HuH-7.5 (cell line): ENCODE results near the gene GRAMD1B.

Experiments used
- DNase-seq: peaks from one replicate; pipeline ENCODE4 v3.0.0; 2011; ENCODE audit warnings: low spot score

GRAMD1B gene

DNA sequence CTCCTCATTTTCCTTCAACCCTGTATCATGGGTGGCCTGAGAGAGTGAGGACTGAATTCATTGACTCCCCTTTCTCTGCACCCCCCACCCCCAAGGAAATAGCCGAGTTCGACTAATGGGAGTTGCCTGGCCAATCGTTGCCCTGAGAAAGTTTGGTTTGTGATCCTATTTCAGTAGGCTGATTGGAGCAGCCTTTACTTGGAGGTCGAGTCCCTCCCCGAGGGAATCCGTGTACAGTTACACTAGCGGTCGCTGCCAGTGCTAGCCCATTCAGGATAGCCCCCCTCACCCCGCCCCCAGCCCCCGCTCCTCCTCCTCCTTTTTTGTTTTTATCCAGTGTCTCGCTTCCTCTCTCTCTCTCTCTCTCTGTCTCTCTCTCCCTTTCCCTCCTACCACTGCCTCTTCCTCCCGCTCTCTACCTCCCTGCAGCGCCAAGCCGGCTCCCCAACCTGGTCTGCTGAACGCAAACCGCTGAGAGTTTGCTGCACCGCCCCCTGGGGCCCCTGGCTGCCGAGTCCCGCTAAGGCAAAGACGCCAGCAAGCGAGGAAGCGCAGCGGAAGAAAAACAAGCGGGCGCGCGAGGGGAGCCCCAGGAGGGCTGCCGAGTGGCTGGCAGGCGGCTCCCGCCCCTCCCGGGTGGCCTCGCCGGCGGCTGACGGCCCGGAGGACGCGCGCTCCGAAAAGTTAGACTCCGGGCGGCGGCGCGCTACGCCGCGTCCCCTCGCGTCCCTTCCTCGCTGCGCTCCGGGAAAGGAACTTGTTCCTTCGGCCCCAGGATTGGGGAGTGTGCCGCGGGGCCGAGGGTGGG lies at the start of gene GRAMD1B:
TSS of gene GRAMD1B (plus strand) at position 357 of the 808 bp plus-strand sequence. CDS start 524 bp downstream, outside the sequence.
- no peak for DNase-seq

DNA sequence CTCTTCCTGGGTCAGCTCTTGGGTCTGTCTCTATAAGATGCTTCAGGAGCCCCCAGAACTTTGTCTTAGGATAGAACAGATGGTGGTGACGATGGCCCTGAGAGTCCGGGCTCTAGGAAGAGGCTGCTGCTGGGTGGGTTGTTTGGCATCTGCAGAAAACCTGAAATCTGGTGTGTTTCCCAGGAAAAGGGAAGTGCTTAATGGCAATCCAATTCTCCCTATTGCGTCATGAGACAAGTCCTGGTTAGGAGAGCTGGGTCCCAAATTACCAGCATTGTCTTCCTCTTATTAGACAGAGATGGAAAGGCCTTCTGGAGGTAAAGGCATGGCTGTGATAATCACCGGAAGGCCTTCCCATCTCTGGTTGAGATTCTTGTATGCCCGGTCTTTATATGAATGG lies 48.9 kb upstream of the GRAMD1B start:
- DNase-seq: no peak

DNA sequence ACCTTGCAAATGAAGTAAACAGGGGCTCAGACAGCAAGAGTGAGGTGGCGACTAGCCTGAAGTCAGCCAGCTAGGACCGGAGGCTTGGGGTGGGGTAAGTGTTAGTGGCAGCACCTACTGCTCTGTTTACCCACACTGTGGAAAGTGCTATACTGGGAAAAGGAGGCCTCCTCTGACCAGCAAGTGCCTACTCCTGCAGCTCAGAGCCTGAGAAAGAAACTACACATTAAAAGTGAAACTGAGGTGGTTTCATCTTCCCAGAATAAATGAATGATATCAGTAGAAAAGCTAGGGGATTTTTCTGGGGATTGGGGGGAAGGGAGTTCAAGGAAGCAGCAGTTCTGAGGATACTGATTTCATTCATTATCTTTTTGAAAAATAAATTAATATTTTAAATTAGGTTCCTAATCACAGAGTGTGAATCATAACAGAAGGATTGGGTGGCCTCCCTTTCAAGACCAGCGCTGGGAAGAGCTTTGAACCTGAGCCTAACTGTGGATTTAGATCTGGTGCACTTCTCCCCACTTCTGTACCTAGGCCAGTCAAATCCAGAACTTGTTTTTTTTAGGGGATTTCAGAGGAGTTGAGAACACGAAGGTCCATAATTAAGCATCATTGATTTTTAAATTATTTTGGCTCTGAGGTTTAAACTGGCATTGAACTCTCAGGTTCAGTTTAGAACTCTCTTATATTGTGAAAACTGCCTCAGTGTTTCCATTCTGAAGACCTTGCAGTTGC lies 48.1 kb upstream of the GRAMD1B start:
- no peak for DNase-seq

DNA sequence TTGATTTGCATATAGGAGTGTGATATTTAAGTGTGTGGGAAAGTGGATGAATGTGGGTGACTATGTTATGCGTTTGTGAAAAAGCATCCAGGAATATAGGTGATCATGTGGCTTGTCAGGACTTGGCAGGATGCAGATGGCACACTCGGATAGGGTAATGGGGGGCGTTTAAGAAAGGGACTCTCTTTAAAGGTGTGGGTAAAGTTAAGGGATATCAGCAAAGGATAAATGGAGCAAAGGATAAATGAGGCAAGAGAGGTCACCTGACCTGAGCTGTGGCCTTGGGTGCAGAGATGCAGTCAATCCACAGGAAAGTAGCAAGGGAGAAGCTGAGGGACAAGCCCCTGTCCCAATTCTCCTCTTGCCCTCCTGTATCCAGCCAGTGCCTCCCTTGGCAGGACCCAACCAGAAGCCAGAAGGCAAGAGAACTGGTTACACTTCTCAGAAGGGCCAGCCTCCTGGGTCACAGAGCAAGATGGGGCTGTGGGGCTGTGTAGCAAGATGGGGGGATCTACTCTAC lies 47.5 kb upstream of the GRAMD1B start:
- DNase-seq: no peak

DNA sequence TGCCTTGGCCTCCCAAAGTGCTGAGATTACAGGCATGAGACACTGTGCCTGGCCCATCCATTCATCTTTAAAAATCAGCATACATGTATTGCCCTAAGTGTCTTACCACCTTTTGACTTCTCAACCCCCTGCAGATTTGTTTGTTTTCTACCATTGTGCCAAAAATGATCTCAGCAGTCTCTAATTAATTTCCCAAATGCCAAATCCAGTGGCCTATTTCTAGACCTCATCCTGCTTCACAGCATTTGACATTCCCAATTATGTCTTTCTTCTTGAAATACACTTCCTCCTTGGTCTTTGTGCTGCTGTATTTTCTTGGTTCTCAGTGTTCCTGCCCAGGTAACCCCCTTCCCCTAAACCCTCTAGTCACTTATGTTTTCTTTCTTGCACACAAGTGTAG lies 46.0 kb upstream of the GRAMD1B start:
- DNase-seq: no peak

DNA sequence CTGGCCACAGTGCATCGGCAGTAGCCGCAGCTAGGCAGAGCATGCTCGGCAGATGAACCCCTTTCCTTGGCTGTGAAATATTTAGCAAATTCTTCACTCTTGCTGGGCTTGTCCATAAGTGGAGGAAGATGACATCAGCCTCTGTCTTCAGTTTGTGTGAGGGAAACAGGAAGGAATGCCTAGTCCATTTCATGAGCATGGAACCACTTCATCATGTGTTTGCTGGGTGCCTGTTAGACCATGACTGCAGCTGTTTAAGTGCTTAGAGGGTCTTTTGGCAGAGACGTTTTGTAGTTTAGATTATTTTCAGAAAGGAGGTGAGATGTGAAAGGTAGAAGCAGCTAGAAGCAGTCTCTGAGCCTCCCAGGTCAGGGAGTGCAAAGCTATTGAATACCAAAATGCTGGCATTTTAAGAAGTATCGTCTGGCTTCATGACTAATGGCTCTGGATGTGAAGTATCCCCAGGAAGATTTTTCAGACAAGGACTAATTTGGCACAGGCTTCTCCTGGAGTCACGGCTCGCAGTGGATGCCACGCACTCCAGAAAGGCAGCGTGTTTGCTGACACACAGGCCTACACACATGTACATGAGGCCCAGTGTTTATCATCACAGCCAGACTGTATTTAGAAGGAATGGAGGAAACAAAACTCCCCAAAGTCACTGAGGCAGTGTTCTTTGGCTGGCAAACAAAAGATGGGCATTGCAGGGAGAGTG lies 43.1 kb upstream of the GRAMD1B start:
- DNase-seq: no peak

DNA sequence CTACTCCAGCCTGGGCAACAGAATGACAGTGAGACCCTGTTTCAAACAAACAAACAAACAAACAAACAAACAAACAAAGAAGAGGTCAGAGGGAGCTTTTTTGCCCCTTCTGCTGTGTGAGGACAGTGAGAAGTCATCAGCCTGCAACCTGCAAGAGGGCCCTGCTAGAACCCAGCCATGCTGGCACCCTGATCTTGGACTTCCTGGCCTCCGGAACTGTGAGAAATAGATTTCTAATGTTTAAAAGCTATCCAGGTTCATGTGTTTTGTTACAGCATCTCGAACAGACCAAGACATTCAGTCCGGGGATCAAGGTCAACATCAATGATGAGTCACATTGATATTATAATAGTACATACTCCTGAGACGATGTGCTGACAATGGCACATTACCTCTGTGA lies 41.4 kb upstream of the GRAMD1B start:
- no peak for DNase-seq

DNA sequence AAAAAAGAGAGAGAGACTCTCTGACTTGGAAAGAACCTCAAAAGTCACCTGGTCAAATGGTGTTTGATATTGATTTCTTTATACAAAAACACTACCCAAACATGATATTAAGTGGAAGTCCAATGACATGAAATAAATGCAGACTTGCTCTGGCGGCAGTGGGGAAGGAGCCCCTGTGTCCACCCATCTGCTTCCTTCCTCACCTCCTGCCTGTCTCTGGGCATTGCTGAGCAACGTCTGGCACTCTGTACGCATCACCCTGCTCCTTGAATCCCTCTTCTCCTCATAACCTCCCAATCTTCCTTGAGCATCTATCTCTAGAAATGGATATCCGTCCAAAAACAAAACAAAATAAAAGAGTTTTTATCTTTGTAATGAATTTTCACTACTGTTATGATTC lies 39.9 kb upstream of the GRAMD1B start:
- DNase-seq: no peak

DNA sequence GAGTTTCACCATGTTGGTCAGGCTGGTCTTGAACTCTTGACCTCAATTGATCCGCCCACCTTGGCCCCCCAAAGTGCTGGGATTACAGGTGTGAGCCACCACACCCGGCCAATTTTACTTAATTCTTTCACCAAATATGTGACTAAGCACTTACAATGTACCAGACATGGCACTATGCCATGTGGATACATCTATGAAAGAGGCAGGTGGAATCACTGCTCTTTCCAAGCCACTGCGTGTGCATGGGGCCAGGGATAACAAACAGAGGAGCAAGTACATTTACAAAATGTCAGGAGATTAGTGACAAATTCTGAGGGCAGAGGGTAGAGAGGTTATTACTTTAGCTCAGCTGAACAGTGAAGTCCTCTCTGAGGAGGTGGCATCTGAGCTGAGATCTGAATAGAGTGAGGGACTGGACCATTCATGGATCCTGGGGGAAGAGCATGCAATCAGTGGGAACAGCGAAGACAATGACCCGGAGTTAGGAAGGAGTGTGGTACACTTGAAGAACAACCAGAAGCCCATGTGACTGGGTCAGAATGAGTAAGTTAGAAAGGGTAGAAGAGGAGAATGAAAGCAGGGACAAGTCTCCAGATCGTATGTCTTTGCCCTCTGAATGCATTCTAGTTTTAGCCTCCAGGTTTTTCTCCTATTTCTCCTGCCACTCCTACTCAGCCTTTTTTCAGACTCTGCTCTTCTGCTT lies 38.3 kb upstream of the GRAMD1B start:
- DNase-seq: no peak

DNA sequence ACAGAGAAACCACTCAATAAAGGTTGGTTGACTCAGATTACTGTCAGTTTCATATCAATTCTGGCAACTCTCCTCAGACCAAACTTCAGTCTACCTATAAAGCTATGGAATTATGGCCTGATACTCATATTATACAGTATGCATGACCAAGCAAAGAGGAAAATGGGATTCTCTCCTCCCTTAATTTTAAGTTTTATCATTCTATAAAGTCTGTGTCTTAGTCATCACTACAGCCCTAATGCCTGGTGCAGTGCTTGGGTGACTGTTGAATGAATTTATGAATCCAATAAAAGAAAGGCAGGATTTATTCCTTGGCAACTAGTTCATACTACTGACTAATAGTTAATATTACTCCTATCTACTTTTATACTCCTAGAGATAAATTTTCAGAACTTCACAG lies 37.6 kb upstream of the GRAMD1B start:
- no peak for DNase-seq

DNA sequence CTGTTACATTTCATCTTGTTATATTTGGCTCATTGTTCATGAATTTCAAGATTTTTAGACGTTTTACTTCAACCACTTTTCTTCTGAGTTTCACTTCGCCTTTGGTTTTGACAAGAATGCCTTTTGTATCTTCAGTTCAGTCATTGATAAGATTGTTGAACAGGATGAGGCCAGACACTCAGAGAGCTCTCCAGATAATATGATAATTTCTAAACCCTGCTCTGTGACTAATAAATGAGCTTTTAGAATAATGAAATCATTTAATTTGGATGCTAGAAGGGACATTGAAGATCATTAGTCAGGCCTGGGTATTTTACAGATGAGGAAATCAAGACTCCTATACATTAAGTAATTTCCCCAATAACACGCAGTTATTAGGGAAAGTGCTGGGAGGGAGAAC lies 37.2 kb upstream of the GRAMD1B start:
- no peak for DNase-seq

DNA sequence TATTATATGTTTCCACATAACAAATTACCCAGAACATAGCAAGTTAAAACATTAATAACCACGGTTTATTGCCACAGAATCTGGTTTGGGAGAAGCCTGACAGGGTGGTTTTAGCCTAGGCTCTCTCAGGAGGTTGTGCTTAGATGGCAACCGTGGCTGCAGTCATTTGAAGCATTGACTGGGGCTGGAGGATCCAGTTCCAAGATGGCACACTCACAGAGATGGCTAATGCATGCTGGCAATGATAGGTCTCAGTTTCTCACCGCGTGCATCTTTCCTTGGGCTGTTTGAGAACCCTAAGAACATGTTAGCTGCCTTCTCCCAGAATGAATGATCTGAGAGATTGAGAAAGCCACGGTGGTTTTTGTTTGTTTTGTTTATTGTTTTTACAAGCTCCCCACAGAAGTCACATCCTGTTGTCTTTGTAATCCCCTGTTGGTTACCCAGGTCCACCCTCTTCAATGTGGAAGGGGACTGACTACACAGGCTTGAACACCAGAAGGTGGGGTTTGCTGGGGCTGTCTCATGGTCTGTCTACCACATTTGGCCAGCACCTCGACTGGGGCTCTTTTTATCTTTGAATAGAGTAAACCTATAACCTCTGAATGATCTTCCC lies 36.6 kb upstream of the GRAMD1B start:
- no peak for DNase-seq

DNA sequence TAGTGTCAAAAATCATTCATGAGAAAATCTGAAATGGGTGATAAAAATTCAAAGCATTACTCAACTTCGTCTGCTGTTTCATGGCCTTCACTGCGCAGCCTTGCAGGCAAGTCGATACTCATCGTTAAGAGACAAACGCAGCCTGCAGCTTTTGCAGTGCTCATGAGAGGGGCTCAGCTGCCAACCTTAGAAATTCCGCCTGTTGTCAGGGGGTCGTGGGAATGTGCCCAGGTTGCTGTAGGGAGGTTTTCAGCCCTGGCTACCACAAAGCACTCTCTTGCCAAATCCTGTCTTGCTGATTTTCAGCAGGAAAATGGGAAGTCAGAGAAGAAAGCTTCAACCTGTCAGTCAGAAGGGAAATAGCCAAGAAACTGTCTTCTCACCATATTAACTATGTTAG lies 25.4 kb upstream of the GRAMD1B start:
- no peak for DNase-seq

DNA sequence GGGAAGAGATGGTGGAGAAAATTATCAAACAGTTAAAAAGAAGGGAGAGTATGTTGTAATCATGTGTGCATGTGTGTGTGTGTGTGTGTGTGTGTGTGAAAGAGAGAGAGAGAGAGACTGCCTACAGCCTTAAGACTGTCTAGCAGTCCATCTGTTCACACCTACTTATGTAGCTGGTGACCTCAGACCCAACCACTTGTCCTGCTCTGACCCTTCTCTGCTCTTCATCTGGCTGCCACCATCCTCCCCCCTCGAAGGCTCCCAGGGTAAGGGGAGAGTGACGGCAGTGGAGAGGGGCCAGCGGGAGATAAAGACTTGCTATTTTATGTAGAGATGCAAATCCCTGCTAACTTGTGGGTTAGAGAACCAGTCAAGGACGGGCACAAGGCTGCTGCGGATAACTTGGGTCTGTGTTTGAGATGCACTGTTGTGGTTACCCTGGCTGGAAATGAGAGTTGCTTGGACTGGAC lies 24.9 kb upstream of the GRAMD1B start:
- DNase-seq: no peak

DNA sequence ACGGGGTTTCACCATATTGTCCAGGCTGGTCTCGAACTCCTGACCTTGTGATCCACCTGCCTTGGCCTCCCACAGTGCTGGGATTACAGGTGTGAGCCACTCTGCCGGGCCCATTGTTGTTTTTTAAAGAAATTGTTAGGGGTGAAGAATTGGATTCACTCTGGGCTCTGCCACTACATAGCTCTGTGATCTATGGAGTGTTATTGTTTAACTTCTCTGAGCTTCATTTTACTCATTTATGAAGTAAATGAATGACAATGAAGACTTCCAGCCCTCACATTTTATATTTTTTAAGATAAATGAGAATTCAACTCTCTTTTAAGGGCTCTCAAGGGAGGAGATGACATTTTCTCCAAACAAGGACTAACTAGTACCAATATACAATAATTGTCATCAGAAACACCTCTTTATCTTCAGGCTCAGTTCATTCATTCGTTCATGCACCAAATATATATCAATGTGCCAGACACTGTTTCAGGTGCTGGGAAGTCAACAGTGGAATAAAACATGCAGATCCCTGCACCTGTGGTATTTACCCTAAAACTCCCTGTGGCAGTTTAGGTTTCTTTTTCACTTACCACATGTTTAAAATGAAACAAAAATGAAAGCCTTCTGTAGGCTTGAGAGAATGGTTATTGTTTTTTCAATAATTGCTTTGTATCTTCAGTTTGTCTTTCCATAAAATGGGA lies 23.5 kb upstream of the GRAMD1B start:
- no peak for DNase-seq

DNA sequence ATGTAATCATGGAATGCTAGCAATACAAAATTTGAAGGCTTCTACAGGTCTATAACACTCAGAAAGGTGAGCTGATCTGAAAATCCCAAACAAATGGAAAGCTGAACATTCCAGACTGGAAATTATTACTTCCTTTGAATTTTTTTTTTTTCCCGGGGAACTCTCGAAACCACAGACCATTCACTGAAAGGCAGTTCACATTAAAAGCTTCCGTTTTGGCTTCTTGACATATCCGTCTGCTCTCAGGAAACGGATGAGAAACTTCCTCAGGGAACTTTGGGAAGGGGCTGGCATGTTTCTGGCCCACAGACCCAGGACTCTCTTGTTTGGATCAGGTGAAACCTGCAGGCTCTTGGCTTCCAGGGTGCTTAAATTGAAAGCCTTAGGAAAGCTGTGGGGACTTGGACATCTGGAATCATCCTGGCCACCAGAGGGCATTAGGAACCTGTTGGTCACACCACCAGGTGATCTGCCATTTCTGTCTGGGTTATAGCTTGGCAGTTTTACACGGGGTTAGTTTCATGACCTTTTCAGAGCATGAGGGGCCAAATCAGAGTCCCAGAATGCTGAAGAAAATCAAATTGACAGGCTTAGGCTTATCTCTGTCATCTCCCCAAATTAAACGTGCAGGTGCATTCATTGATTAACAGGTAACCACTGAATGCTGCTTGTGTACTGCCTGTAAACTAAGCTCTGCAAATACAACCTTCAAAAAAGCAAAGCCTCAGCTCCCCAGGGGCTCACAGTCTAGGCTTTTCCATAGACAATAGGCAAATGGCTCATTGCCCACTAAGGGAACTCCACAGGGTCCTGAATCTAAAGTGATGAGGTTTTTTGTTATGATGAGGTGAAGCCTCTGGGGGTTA lies 22.7 kb upstream of the GRAMD1B start:
- no peak for DNase-seq

DNA sequence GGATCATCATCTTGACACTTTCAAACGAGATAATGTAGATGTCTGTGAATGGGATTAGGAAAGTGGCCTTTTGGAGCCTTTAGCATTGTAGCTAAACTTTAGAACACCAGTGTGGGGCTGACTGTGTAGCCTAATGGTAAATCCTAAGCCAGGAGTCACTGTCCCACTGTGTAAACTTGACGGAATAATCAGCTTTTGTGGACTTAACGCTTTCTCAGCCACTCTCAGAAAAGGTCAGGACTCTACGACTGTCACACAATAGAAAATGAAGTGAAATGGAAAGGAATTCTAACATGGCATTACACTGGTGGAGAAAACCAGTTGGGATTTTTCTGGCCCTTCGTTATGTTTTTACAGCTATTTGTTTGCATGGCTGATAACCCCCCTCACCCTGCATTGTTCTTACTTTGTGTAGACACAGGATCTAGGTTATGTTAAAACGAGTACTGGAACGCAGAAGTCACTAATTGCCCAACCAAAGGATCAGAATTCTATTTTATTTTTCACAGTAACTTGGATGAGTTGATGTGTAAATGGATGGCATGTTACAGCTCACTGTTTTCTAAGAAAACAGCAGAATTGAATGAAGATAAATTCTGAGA lies 22.0 kb upstream of the GRAMD1B start:
- DNase-seq: no peak

DNA sequence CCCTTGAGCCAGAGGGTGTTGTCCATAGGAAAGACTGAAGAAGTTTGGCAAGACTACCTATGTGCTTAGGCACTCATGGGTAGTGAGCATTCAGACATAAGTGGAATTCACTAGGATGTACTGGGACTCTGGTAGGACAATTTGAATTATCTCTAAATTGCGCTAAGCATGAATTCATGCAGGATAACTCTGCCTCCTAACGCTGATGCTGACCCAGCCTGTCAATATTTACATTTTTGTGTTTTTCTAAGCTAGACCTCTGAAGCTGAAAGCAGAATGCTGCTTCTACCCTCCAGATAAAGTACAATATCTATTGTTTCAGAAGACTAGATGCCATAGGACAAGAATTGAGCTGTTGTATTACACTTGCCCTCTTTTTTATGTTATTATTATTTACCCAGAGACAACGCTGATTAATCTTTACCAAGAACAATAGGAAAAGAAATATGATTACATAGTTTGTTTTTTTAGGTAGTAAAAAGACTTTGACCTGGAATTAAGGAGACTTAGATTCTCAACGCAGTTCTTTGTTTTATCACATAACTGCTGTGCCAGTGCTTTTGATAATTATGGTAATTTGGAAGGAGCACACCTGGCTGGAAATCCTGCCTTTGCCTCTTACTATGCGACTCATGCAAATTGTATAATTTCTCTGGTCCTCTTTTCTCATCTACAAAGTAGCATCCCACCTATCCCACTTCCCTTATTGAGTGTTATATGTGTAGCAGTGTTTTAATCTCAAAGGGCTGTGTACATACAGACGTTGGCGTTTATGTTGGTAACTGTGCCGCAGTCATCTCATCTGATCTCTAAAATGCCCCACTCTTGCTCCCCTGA lies 21.2 kb upstream of the GRAMD1B start:
- no peak for DNase-seq
